ENCODE results near the gene BTBD16. TPM values are rescaled to one million over a fixed set of nuclear protein-coding genes. Genes with fewer than 3 reads are reported as not detected.

Gene BTBD16
- total and polyA plus RNA-seq, 8 donors: 0.40 TPM; not detected in 7

- intact Hi-C loops (cut with DNase I; ENCODE audit: low total_unique reads): no loop called here
- no peaks in the 10 kb centered on the region for H3K27me3 ChIP-seq
- H3K4me1 ChIP-seq: peaks cover 0 to 6% (median 0%) of the 10 kb centered on the region in 4 donors
- TF ChIP-seq POLR2AphosphoS5 (IDR thresholded peaks at IDR 0.05): no peak
- no peak for TF ChIP-seq POLR2A (IDR thresholded peaks at IDR 0.05)
- no peak for TF ChIP-seq EP300 (IDR thresholded peaks at IDR 0.05)
- no peak for TF ChIP-seq CTCF (IDR thresholded peaks at IDR 0.05)
- 76 to 89% (median 83%) methylated on average over 17 of the region's 17 CpGs for WGBS, 5 donors
- H3K4me3 ChIP-seq: no peak overlapping the region
- no peak overlapping the region for H3K27ac ChIP-seq
- peaks cover 31 to 91% (median 82%) of the 10 kb centered on the region in 4 donors for H3K36me3 ChIP-seq
- H3K9me3 ChIP-seq: no peaks in the 10 kb centered on the region
- DNase-seq: no peak
Observed at GRCh38 chr10:122237331-122237990, 33.6 kb upstream of the BTBD16 start.

- intact Hi-C loops (cut with DNase I; ENCODE audit: low total_unique reads): no loop called here
- 83 to 92% (median 87%) methylated on average over 10 of the region's 10 CpGs for WGBS, 5 donors
Observed at GRCh38 chr10:122239578-122240257, 31.4 kb upstream of the BTBD16 start.

GRCh38 chr10:122240401-122240800 is 30.7 kb upstream of the BTBD16 start:
- intact Hi-C loops (cut with DNase I; ENCODE audit: low total_unique reads): no loop called here
- 92 to 98% (median 96%) methylated on average over 6 of the region's 6 CpGs for WGBS, 5 donors
- peaks cover 38 to 98% (median 94%) of the 10 kb centered on the region in 4 donors for H3K36me3 ChIP-seq

More at GRCh38 chr10:122239578-122240257, 31.4 kb upstream of the BTBD16 start:
- DNase-seq: no peak
- Histone ChIP-seq H3K4me1 (peaks cover 0 to 5% (median 0%) of the 10 kb centered on the region in 4 donors), H3K27me3 (no peaks in the 10 kb centered on the region), H3K9me3 (no peaks in the 10 kb centered on the region), H3K36me3 (peaks cover 35 to 95% (median 91%) of the 10 kb centered on the region in 4 donors), H3K27ac (no peak overlapping the region), H3K4me3 (no peak overlapping the region)
- TF ChIP-seq EP300 (IDR thresholded peaks at IDR 0.05) (no peak), POLR2AphosphoS5 (IDR thresholded peaks at IDR 0.05) (no peak), CTCF (IDR thresholded peaks at IDR 0.05) (no peak), POLR2A (IDR thresholded peaks at IDR 0.05) (no peak)

More at GRCh38 chr10:122240401-122240800, 30.7 kb upstream of the BTBD16 start:
- Histone ChIP-seq H3K27ac (no peak overlapping the region), H3K27me3 (no peaks in the 10 kb centered on the region), H3K9me3 (no peaks in the 10 kb centered on the region), H3K4me3 (no peak overlapping the region), H3K4me1 (peaks cover 0 to 5% (median 0%) of the 10 kb centered on the region in 4 donors)
- TF ChIP-seq EP300 (IDR thresholded peaks at IDR 0.05) (no peak), POLR2AphosphoS5 (IDR thresholded peaks at IDR 0.05) (no peak), POLR2A (IDR thresholded peaks at IDR 0.05) (no peak), CTCF (IDR thresholded peaks at IDR 0.05) (no peak)
- no peak for DNase-seq

Measured in stomach (tissue), 9 donors.